PC-3 (cell line): Measurements from ENCODE around the gene CA9.

ENCODE experiments used
- CTCF ChIP-seq: fragments of 300-600 bp; sonication (generic); conservative IDR thresholded peaks from 2 replicates; pipeline ENCODE4 v1.5.1; 2017; ENCODE audit warnings: antibody characterized with exemption, low read depth, mild to moderate bottlenecking, low read length
- EZH2 ChIP-seq: fragments of 300-600 bp; sonication (generic); IDR thresholded peaks from one replicate; pipeline ENCODE4 v1.6.1; 2017; ENCODE audit warnings: antibody characterized with exemption, mild to moderate bottlenecking, low read length; ENCODE audit not compliant: unreplicated experiment
- EZH2phosphoT487 ChIP-seq: fragments of 300-600 bp; sonication (generic); IDR thresholded peaks from 2 replicates; pipeline ENCODE4 v1.6.1; 2018; ENCODE audit warnings: mild to moderate bottlenecking, antibody characterized with exemption, low read length, borderline replicate concordance

- TF ChIP-seq CTCF (peak; percentile 64), EZH2 (no peak), EZH2phosphoT487 (no peak)
Measured at GRCh38 chr9:35729700-35730485, 56.2 kb downstream of the CA9 start.
